ENCODE results near the gene ACOT7.

Gene ACOT7

DNA sequence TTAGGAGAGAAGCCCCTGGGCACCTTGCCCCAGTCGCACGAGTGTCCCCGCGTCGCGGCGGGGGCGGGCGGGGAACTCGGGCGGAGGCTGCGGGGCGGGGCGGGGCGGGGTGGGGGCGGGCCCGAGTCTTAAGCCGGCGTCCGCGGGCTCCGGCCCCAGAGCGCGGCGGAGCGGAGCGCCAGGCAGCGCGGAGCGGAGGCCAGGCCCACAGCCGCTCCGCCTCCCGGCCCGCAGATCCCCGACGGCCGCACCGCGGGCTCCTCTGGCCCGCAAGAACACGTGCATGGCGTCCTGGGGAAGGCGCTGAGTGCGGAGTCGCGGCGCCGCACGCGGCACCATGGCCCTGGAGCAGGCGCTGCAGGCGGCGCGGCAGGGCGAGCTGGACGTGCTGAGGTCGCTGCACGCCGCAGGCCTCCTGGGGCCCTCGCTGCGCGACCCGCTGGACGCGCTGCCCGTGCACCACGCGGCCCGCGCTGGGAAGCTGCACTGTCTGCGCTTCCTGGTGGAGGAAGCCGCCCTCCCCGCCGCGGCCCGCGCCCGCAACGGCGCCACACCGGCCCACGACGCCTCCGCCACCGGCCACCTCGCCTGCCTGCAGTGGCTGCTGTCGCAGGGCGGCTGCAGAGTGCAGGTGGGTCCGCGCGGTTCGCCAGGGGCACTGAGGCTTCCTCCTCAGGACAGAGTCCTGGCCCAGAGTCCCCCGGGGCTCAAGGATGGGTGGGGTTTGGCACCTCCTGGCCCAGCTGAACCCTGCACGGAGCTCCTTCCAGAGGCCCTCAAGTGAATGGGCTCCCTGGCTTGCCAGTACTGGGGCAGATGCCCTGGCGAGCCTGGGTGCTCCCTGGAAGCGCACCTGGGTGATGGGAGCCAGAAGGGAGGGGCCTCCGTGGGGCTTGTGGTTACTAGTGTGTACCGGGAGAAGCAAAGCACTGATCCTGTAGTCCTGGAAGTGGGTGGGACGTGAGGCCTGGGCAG is 31.3 kb upstream of the ACOT7 start, which contains the start of gene ESPN:
TSS of gene ESPN (plus strand) at position 158 of the 975 bp plus-strand sequence. CDS start at position 338, 180 bp downstream.
- no peak for DNase-seq (ENCODE audit: low read depth in 4 of 4, low spot score in 1 of 4)

DNA sequence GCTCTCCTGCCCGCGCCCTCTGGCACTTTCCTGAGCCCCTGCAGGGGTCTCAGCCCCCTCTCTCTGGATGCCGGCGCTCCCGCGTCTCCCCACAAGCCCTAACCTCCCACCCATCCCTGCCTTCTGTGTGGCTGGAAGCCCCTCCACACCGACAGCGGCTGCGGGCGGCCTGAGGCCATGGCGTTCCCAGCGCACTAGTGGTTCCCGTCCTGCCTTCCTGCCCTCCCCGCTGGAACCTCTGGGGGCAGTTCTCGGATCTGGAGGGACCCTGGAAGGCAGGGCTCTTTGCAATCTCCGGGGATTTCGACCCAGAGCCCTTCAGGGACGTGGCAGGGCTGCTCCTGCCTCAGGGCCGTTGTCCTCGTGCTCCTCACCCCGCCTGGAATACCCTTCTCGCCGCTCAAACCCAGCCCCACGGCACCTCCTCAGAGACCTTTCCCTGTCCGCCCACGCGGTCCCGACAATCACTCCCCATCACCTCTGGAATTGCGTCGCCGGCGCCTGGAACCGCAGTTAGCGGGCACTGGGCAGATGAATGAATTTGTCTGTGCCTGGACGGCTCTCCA is 30.5 kb upstream of the ACOT7 start:
- no peak for DNase-seq (ENCODE audit: low read depth in 4 of 4, low spot score in 1 of 4)

DNA sequence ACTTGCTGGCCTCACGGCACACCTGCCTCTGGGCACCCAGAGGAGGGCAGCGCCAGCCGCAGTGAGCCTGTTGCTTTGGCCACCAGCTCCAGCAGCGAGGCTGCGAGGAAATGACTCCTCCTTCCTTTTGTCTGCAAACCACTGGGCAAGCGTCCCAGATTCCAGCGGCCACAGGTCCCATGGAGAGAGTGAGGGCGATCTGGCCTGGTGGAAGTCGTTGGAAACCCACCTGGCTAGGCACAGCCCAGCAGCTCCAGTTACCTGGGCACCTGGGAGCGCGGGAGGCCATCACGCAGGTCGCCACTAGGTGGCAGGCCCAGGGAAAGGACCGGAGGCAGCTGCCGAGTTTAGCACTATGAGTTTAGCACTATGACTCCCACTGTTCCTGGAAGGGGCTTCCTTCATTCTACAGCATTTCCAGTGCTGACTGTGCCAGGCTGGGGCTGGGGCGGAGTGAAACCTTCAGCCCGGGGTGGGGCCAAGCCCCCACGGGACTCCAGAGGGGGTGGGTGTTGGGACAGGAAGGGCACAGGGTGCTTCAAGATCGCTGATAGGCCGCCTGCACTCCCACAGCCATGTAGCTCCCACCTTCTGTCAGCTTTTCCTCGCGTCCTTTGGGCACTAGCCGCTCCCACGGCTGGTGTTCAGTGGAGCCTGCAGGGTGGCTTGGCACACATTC is 29.9 kb upstream of the ACOT7 start:
- DNase-seq (ENCODE audit: low read depth in 4 of 4, low spot score in 1 of 4) = peak; percentile 42 to 62 (median 48)

- DNase-seq (ENCODE audit: low read depth in 4 of 4, low spot score in 1 of 4) = no peak
These were observed 27.7 kb upstream of the ACOT7 start for GRCh38 chr1:6421266-6421665.

GRCh38 chr1:6420454-6421042 is 27.0 kb upstream of the ACOT7 start:
- no peak for DNase-seq (ENCODE audit: low read depth in 4 of 4, low spot score in 1 of 4)

DNA sequence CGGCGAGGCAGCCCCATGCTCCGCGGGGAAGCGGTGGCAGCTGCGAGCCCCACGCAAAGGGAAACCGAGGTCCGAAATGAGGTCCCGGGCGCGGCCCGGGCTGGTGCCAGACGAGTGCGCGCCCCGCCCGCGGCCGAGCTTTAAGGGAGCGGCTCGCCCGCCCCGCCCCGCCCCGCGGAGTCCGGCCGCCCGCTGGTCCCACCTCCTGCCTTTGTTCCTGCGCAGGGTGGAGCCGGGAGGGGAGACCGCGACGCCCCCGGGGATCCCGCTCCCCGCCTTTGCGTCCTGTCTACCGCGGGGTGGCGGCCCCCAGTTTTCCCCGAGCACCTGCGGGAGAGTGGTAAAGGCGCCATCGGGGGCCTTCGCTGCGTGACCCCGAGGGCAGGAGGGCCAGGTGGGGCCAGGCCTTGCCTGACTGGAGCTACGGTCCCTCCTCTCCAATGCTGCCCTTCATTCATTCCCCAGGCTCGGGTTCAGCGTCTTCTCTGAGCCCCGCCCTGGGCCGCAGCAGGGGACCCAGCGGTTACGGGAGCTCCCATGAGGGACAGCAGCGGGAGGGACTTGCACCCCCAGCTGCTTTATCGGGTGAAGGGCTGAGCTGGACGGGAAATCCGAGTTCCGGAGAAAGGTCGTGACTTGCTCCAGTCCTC is 26.4 kb upstream of the ACOT7 start, which contains the start of gene HES2:
TSS of gene HES2 (minus strand) at position 116 of the 650 bp plus-strand sequence. CDS start at position 17, 99 bp downstream.
- no peak for DNase-seq (ENCODE audit: low read depth in 4 of 4, low spot score in 1 of 4)

GRCh38 chr1:6419397-6419803 is 25.8 kb upstream of the ACOT7 start:
- no peak for DNase-seq (ENCODE audit: low read depth in 4 of 4, low spot score in 1 of 4)

- DNase-seq (ENCODE audit: low read depth in 4 of 4, low spot score in 1 of 4) = no peak
These were observed 25.3 kb upstream of the ACOT7 start for GRCh38 chr1:6418668-6419396.

DNA sequence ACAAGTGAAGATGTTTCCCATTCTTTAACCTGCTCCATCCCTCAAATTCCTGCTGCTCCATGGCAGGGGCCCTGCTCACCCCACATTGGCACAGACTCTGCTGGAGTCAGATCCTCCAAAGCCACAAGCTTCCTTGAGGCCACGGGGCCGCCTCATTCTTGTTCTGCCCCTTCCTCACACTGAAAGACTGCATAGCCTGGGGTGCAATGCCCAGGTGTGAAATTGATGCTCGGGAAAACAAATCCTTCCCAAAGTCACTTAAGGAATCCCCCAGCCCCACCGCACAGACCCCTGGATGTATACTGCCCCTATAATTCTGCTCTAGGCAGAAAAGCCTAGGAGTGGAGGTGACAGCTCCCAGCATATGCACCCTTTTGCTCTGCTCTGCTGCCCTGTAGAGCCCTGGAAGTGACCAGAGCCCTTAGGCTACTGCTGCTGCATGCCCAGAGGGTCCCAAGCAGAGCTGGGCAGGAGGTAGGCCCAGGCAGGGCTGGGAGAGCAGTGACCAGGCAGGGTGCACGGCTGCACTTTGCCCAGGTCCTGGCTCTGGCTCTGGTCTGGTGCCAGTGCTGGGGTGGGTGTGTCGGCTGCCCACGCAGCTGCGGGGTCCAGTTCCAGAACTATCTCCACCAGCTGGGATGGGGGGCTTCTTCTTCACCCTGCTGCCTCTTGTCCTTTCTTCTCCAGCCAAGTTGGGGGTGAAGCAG is 24.5 kb upstream of the ACOT7 start:
- DNase-seq (ENCODE audit: low read depth in 4 of 4, low spot score in 1 of 4) = no peak

GRCh38 chr1:6416906-6417305 is 23.3 kb upstream of the ACOT7 start:
- DNase-seq (ENCODE audit: low read depth in 4 of 4, low spot score in 1 of 4) = no peak

- no peak for DNase-seq (ENCODE audit: low read depth in 4 of 4, low spot score in 1 of 4)
These were observed 22.7 kb upstream of the ACOT7 start for GRCh38 chr1:6416295-6416656.

- no peak for DNase-seq (ENCODE audit: low read depth in 4 of 4, low spot score in 1 of 4)
These were observed 21.5 kb upstream of the ACOT7 start for GRCh38 chr1:6414881-6415626.

DNA sequence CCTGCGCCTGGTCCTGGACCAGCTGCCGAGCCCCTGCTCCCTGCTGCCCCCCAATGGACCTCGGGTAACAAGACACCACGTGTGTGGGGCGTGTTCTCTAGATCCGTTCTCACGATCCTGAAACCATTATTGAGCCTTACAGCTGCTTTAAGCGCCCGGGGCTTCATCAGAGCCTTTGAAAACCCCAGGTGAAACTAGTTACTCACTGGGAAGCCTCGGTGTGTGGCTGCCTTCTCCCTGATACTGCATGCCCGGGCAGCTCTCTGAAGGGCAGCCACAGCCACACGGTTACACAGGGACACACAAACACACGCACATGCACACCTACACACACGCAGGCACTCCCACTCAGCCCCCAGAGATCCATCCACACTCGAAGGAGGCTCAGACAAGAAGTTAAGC is 20.9 kb upstream of the ACOT7 start:
- DNase-seq (ENCODE audit: low read depth in 4 of 4, low spot score in 1 of 4) = peak in 2 of 4 experiments; percentile 28 to 32

DNA sequence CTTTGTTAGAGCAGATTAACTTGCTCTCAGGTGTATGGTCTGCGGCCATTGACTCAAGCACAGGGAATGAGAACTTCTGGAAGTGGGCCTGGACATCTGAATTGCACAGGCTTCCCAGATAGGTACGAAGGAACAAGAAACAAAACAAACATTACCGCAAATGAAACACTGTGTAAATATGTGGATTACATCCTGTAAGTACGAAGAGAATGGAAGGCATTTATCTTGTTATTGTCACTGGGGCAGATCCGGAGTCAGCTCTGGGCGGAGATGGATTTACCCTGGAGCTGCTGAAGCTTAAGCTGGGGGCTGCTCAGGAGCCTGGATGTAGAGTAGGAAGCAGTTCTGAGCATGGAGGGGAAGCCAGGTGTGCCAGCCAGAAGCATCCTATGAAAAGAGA is 19.3 kb upstream of the ACOT7 start:
- no peak for DNase-seq (ENCODE audit: low read depth in 4 of 4, low spot score in 1 of 4)

DNA sequence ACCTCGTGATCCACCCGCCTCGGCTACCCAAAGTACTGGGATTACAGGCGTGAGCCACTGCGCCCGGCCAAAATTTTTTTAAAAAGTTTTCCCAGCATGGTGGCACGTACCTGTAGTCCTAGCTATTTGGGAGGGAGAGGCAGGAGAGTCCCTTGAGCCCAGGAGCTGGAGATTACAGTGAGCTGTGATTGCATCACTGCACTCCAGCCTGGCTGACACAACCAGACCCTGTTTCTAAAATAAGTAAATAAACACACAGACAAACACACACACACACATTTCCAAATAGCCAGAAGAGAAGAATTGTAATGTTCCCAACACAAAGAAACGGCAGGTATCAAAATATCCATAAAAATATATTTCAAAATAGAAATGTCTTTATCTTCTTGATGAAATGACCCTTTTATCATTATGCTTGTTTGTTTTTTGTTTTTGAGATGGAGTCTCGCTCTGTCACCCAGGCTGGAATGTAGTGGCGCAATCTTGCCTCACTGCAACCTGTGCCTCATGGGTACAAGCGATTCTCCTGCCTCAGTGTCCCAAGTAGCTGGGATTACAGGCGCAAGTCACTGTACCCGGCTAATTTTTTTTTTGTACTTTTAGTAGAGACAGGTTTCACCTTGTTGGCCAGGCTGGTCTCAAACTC is 16.8 kb upstream of the ACOT7 start:
- DNase-seq (ENCODE audit: low read depth in 4 of 4, low spot score in 1 of 4) = no peak

DNA sequence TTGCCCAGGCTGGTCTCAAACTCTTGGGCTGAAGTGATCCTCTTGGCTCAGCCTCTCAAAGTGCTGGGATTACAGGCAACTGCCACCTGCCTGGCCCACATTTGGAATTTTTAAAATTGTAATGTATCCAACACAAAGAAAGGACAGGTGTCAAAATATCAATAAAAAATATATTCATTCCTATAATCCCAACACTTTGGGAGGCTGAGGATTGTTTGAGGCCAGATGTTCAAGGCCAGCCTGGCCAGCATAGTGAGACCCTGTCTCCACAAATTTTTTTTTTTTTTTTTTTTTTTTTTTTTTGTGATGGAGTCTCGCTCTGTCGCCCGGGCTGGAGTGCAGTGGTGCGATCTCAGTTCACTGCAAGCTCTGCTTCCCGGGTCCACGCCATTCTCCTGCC is 16.2 kb upstream of the ACOT7 start:
- no peak for DNase-seq (ENCODE audit: low read depth in 4 of 4, low spot score in 1 of 4)

DNA sequence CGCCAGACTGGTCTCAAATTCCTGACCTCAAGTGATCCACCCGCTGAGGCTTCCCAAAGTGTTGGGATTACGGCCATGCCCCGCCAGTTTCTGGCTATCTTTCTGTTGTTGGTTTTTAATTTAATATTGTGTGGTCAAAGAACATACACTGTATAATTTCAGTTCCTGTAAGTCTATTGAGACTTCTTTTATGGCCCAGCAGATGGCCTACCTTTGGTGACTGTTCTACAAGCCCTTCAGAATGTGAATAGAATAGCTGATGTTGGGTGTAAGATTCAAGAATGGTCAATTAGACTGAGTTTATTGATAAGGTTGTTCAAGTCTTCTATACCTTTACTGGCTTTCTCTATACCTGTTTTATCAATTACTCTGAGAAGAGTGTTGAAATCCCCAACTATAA is 15.5 kb upstream of the ACOT7 start:
- no peak for DNase-seq (ENCODE audit: low read depth in 4 of 4, low spot score in 1 of 4)

DNA sequence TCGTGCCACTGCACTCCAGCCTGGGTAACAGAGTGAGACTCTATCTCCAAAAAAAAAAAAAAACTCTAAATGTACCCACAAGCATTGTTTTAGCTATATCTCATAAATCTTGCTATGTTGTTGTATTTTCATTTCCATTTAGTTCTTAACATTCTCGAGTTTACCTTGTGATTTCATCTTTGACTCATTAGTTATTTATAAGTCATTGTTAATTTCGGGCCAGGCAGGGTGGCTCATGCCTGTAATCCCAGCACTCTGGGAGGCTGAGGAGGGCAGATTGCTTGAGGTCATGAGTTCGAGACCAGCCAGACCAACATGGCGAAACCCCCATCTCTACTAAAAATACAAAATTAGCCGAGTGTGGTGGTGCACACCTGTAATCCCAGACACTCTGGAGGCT is 14.5 kb upstream of the ACOT7 start:
- DNase-seq (ENCODE audit: low read depth in 4 of 4, low spot score in 1 of 4) = no peak
